GM12878 (cell line): Measurements from ENCODE around the gene TECTA. TPM values are rescaled to one million over a fixed set of nuclear protein-coding genes. Genes with fewer than 3 reads are reported as not detected.

ENCODE experiments used
- ATAC-seq: fragments of 200-7000 bp; cut with Tn5 transposase; 3 replicates; pipeline ENCODE4 v1.9.1; 2020; ENCODE audit warnings: mild to moderate bottlenecking, moderate library complexity
- BruUV-seq: library from RNA; stranded (reverse); fragments of 400-500 nt; replicated peaks from 2 replicates; lab custom pipeline; 2021; lab: Mats Ljungman, UMichigan
- CTCF ChIA-PET: fragments of 300-600 bp; sonication (Branson Sonifier 250); formaldehyde crosslinking; extraction: SDS; loops from one replicate; lab custom pipeline; 2021; ENCODE audit warnings: inconsistent platforms; lab: Yijun Ruan, JAX
- POLR2A ChIA-PET: fragments of 350-600 bp; formaldehyde crosslinking; extraction: SDS; loops from one replicate; lab custom pipeline; 2021; ENCODE audit warnings: inconsistent platforms; lab: Charles Lee
- RAD21 ChIA-PET: fragments of 300-600 bp; sonication (Branson Sonifier 250); formaldehyde crosslinking; loops from one replicate; lab custom pipeline; 2023; ENCODE audit warnings: antibody characterized with exemption; ENCODE audit not compliant: unreplicated experiment; lab: Charles Lee
- SMC1A ChIA-PET: fragments of 300-600 bp; sonication (Branson Sonifier 250); formaldehyde crosslinking; loops from one replicate; lab custom pipeline; 2023; ENCODE audit not compliant: unreplicated experiment, uncharacterized antibody; lab: Charles Lee
- DNase-seq: peaks from one replicate; pipeline ENCODE4 v3.0.0-alpha.2; 2011; ENCODE audit warnings: low read depth, low spot score
- FAIRE-seq: peaks from 3 replicates; lab custom pipeline; 2011; peaks lifted over from hg19 to GRCh38; lab: Jason Lieb, UNC
- H2AFZ ChIP-seq: 2 replicates; pipeline ENCODE4 v1.6.0; 2011; ENCODE audit warnings: low read depth, low read length, control low read depth; ENCODE audit not compliant: control insufficient read depth
- H3K27ac ChIP-seq: 2 replicates; pipeline ENCODE4 v1.5.1; 2011; ENCODE audit warnings: control low read depth; ENCODE audit not compliant: control insufficient read depth, insufficient read depth
- H3K27me3 ChIP-seq, 2 experiments: replicated peaks in 1 of 2; 2 replicates each; pipeline versions ENCODE4 v1.6.0 to v1.6.1; 2011; ENCODE audit warnings: low read length in 1 of 2; ENCODE audit not compliant: control insufficient read depth in 2 of 2, insufficient read depth in 2 of 2
- H3K36me3 ChIP-seq, 2 experiments: 2 replicates each; pipeline ENCODE4 v1.5.1; 2011; ENCODE audit warnings: low read length in 1 of 2; ENCODE audit not compliant: control insufficient read depth in 2 of 2, insufficient read depth in 2 of 2
- H3K4me1 ChIP-seq: 2 replicates; pipeline ENCODE4 v1.6.1; 2011; ENCODE audit warnings: mild to moderate bottlenecking, low read length, moderate library complexity, mixed read lengths; ENCODE audit not compliant: control insufficient read depth, insufficient read depth
- H3K4me2 ChIP-seq: 2 replicates; pipeline ENCODE4 v1.6.0; 2011; ENCODE audit warnings: control low read depth; ENCODE audit not compliant: control insufficient read depth, insufficient read depth
- H3K4me3 ChIP-seq: fragments of 200-600 bp; sonication (generic); 2 replicates; pipeline ENCODE4 v1.5.1; 2016
- H3K79me2 ChIP-seq: 2 replicates; pipeline ENCODE4 v1.6.0; 2011; ENCODE audit warnings: low read length; ENCODE audit not compliant: control insufficient read depth, insufficient read depth
- H3K9ac ChIP-seq: 2 replicates; pipeline ENCODE4 v1.8.0; 2011; ENCODE audit warnings: low read length, control low read depth, mixed read lengths; ENCODE audit not compliant: control insufficient read depth, insufficient read depth
- H3K9me3 ChIP-seq: replicated peaks from 3 replicates; pipeline ENCODE4 v1.5.1; 2011; ENCODE audit warnings: mild to moderate bottlenecking, low read length; ENCODE audit not compliant: control insufficient read depth, insufficient read depth
- H4K20me1 ChIP-seq: 2 replicates; pipeline ENCODE4 v1.6.0; 2011; ENCODE audit not compliant: control insufficient read depth, insufficient read depth
- BACH1 ChIP-seq: fragments of 450-650 bp; IDR thresholded peaks from 2 replicates; pipeline ENCODE4 v1.6.1; 2017; ENCODE audit warnings: mild to moderate bottlenecking, borderline replicate concordance
- BMI1 ChIP-seq: fragments of 450-650 bp; IDR thresholded peaks from 2 replicates; pipeline ENCODE4 v1.6.1; 2016; ENCODE audit warnings: mild to moderate bottlenecking, moderate library complexity, borderline replicate concordance
- ETV6 ChIP-seq, 2 experiments: fragments of 450-650 bp in 1 of 2; IDR thresholded peaks in 1 of 2; conservative IDR thresholded peaks in 1 of 2; 2 replicates each; pipeline ENCODE4 v1.6.1; 2014; ENCODE audit warnings: antibody characterized with exemption in 1 of 2, borderline replicate concordance in 1 of 2, low read depth in 1 of 2, mild to moderate bottlenecking in 1 of 2, moderate library complexity in 1 of 2
- GABPA ChIP-seq: IDR thresholded peaks from 2 replicates; pipeline ENCODE4 v1.6.1; 2014; ENCODE audit warnings: antibody characterized with exemption, low read depth, mild to moderate bottlenecking, inconsistent platforms
- NR2F1 ChIP-seq: fragments of 450-650 bp; conservative IDR thresholded peaks from 2 replicates; pipeline ENCODE4 v1.6.1; 2017; ENCODE audit warnings: mild to moderate bottlenecking
- POU2F2 ChIP-seq: IDR thresholded peaks from 3 replicates; pipeline ENCODE4 v1.6.1; 2011; ENCODE audit warnings: low read depth, mild to moderate bottlenecking, low read length, borderline replicate concordance
- RAD51 ChIP-seq: fragments of 450-650 bp; IDR thresholded peaks from 2 replicates; pipeline ENCODE4 v1.6.1; 2016; ENCODE audit warnings: moderate library complexity, mild to moderate bottlenecking, inconsistent platforms
- RB1 ChIP-seq: fragments of 450-650 bp; formaldehyde crosslinking; IDR thresholded peaks from 2 replicates; pipeline ENCODE4 v1.6.1; 2017; ENCODE audit warnings: mild to moderate bottlenecking, borderline replicate concordance
- RBBP5 ChIP-seq: fragments of 200-600 bp; sonication (generic); conservative IDR thresholded peaks from 2 replicates; pipeline ENCODE4 v1.6.1; 2016
- RFX5 ChIP-seq: IDR thresholded peaks from 2 replicates; pipeline ENCODE4 v1.6.1; 2011; ENCODE audit warnings: low read depth, low read length, improper control_type of control experiment
- ZNF274 ChIP-seq: IDR thresholded peaks from one replicate; pipeline ENCODE4 v1.8.0; 2011; ENCODE audit not compliant: insufficient read length, insufficient read depth
- WGBS: methylation state at CpG from one replicate; pipeline ENCODE4 v1.1.6; 2016; ENCODE audit warnings: low lambda C conversion rate; ENCODE audit not compliant: insufficient replicate concordance, insufficient coverage; ENCODE audit errors: missing lambda C conversion rate; 5-methylcytosine and 5-hydroxymethylcytosine counted together
- in situ Hi-C: fragments of 300-500 bp; cut with MboI; formaldehyde crosslinking; loops from 9 replicates; pipeline ENCODE4 v1.14.3; 2018; ENCODE audit warnings: mixed read lengths
- intact Hi-C: fragments of 100-400 bp; cut with micrococcal nuclease; formaldehyde crosslinking; loops from one replicate; pipeline ENCODE4 v1.14.2; 2022; ENCODE audit not compliant: unreplicated experiment
- polyA plus RNA-seq, 11 experiments: library from polyadenylated mRNA; depleted of rRNA in 4 of 11; unstranded in 6 of 11; stranded (reverse) in 5 of 11; fragments of >200 nt; fragmentation: Nextera tagmentation in 4 of 11; fragmentation: Illumina TruSeq in 1 of 11; extraction: Ambion mirVana in 4 of 11; extraction: Trizol in 1 of 11; gene quantifications; 1 replicate in 1 of 11; 2 replicates in 10 of 11; pipeline versions ENCODE4 v1.2.1 to v1.2.3, GENCODE V29; 2011 to 2016; ENCODE audit warnings: inconsistent platforms in 2 of 11, missing spikeins in 2 of 11, low read depth in 1 of 11
- total RNA-seq, 4 experiments: library from RNA; depleted of rRNA in 3 of 4; stranded (reverse); fragments of >200 nt in 3 of 4; fragmentation: Illumina TruSeq in 1 of 4; extraction: Trizol in 1 of 4; gene quantifications; 2 replicates each; pipeline versions ENCODE4 v1.2.1 to v1.2.3, GENCODE V29; 2013 to 2021
- TF ChIP-seq, protein P1 (sequence below): IDR thresholded peaks from 2 replicates; pipeline ENCODE4 v1.6.1; 2012; ENCODE audit warnings: low read depth, low read length, improper control_type of control experiment
- TF ChIP-seq, protein P2 (sequence below): fragments of 450-650 bp; IDR thresholded peaks from 2 replicates; pipeline ENCODE4 v1.6.1; 2017; ENCODE audit warnings: mild to moderate bottlenecking

The TECTA gene
- total and polyA plus RNA-seq, 10 of the 15 experiments (the other 5 are each of a cell fraction or from before 2014, with no cell fraction given), result under 0.01 to 0.14 (median 0.05) TPM; not detected in 1

DNA sequence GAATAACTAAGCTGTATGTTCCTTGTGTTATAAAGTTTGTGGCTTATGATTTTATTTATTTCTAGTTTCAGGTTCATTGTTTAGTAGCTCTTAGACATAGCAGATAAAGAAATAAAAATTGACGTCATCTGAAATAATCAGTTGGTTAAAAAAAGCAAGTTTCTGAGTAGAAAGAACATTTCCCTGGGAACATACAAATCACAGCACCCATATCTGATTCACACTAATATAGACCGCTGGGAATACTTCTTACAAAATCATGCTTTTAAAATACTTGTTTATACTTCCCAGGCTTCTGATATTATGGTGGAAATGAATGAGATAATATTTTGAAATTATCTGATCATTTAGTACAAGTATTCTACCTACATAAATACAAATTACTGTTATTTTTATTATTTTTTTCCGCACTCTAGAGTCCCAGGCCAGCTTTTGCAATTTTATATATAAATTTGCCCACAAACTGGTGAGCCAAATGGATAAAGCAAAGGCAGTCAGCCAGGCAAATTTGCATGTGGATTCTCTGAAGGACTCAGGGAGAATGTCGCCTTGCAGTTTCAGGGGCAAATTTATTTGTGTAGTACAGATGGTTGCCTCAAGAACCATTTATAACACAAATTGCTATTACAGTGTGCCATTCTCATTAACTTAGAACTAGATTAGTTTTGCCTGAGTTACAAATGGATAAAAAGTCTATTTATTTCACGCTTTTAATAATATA, 128.6 kb downstream of the TECTA start:
- RAD21 ChIA-PET, result no interaction called here
- Histone ChIP-seq H3K36me3 (no peaks in the 10 kb centered on the region), H4K20me1 (no peaks in the 10 kb centered on the region), H2AFZ (no peak overlapping the region), H3K27me3 (no peaks in the 10 kb centered on the region), H3K27ac (no peak overlapping the region), H3K4me2 (no peak overlapping the region), H3K9me3 (no peaks in the 10 kb centered on the region; the same call in 2 of the 3 replicates), H3K9ac (no peak overlapping the region), H3K4me1 (no peaks in the 10 kb centered on the region), H3K79me2 (no peaks in the 10 kb centered on the region), H3K4me3 (no peak overlapping the region)
- no peak for FAIRE-seq
- no peak for TF ChIP-seq GABPA
- no peak for TF ChIP-seq RBBP5
- no peak for TF ChIP-seq BACH1
- no peak for TF ChIP-seq POU2F2
- no peak for TF ChIP-seq RB1
- CTCF ChIA-PET, result interaction anchor here (1.1 to 1.4 kb wide), 2 partner anchors 35 kb away, joined by 3 to 4 read pairs; no protein-coding TSS in a partner anchor
- intact Hi-C loops, result no loop called here
- in situ Hi-C loops, result no loop called here
- no peak for DNase-seq
- no TSS peak for BruUV-seq
- POLR2A ChIA-PET, result no interaction called here
- SMC1A ChIA-PET, result interaction anchor here (1.0 kb wide), 1 partner anchor 36 kb away, joined by 3 read pairs; no protein-coding TSS in a partner anchor
- no peak for ATAC-seq
- 86% methylated on average over 5 of the region's 5 CpGs for WGBS

DNA sequence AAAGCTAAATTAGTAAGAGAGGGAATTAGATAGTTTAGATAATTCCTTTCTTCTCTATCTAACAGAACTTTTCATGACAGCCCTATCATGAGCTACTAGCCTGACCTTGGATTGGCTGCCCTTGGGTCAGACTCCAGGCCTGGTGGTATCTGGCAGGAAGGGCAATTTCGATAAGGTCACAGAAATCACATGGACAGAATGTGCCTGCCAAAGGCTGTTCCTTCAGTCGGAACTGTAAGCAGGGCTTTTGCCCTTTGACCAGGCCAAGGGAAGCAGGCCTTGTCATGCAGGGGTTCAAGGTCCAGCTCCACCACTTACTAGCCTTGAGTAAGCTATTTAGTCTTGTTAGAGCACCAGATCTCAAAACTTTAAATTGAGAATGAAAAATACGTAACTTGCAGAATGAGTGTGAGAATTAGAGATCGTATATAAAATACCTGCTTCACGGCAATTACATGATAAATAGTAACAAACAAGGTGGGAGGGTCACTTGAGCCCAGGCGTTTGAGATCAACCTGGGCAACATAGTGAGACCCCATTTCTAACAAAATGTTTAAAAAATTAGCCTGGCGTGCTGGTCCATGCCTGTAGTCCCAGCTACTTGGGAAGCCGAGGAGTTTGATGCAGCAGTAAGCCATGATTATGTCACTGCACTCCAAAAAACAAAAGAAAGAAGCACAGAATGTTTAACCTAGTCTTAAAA, 130.7 kb downstream of the TECTA start:
- in situ Hi-C loops, result no loop called here
- TF ChIP-seq BMI1, result no peak
- TF ChIP-seq GABPA, result no peak
- no peak for TF ChIP-seq RAD51
- no peak for TF ChIP-seq ZNF274
- TF ChIP-seq, protein P1, sequence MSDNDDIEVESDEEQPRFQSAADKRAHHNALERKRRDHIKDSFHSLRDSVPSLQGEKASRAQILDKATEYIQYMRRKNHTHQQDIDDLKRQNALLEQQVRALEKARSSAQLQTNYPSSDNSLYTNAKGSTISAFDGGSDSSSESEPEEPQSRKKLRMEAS, result no peak
- TF ChIP-seq, protein P2, sequence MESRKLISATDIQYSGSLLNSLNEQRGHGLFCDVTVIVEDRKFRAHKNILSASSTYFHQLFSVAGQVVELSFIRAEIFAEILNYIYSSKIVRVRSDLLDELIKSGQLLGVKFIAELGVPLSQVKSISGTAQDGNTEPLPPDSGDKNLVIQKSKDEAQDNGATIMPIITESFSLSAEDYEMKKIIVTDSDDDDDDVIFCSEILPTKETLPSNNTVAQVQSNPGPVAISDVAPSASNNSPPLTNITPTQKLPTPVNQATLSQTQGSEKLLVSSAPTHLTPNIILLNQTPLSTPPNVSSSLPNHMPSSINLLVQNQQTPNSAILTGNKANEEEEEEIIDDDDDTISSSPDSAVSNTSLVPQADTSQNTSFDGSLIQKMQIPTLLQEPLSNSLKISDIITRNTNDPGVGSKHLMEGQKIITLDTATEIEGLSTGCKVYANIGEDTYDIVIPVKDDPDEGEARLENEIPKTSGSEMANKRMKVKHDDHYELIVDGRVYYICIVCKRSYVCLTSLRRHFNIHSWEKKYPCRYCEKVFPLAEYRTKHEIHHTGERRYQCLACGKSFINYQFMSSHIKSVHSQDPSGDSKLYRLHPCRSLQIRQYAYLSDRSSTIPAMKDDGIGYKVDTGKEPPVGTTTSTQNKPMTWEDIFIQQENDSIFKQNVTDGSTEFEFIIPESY, result no peak
- TF ChIP-seq NR2F1, result no peak
- TF ChIP-seq ETV6 (conservative IDR thresholded peaks at IDR 0.05 in 1 of 2, IDR thresholded peaks at IDR 0.05 in 1 of 2; ENCODE audit: borderline replicate concordance in 1 of 2, low read depth in 1 of 2), result no peak
- TF ChIP-seq RFX5, result no peak

More for the DNA sequence above, 130.7 kb downstream of the TECTA start:
- ATAC-seq (no peak), DNase-seq (no peak), FAIRE-seq (no peak)
- peaks cover 18% of the 10 kb centered on the region for H3K4me1 ChIP-seq
- ChIA-PET CTCF (interaction anchor here (1.0 to 1.3 kb wide), 2 partner anchors 10 to 359 kb away, joined by 3 read pairs; no protein-coding TSS in a partner anchor), SMC1A (no interaction called here), POLR2A (interaction anchor here (0.6 kb wide), 1 partner anchor 1602 kb away, joined by 3 read pairs; no protein-coding TSS in a partner anchor), RAD21 (interaction anchor here (0.8 kb wide), 1 partner anchor 19 kb away, joined by 3 read pairs; no protein-coding TSS in a partner anchor)
- H3K9me3 ChIP-seq, result no peaks in the 10 kb centered on the region; the same call in 2 of the 3 replicates
- no peaks in the 10 kb centered on the region for H3K36me3 ChIP-seq
- no peaks in the 10 kb centered on the region for H4K20me1 ChIP-seq
- no peak overlapping the region for H3K9ac ChIP-seq
- no peak overlapping the region for H2AFZ ChIP-seq
- H3K4me2 ChIP-seq, result no peak overlapping the region
- intact Hi-C loops, result no loop called here
- 79% methylated on average over 8 of the region's 8 CpGs for WGBS
- H3K27me3 ChIP-seq, result no peaks in the 10 kb centered on the region
- no TSS peak for BruUV-seq
- no peak overlapping the region for H3K27ac ChIP-seq
- H3K79me2 ChIP-seq, result no peaks in the 10 kb centered on the region
- no peak overlapping the region for H3K4me3 ChIP-seq
